GM23248 (cell line): ENCODE results near the gene TWF2. TPM values are rescaled to one million over a fixed set of nuclear protein-coding genes. Genes with fewer than 3 reads are reported as not detected.

ENCODE experiments used
- DNase-seq: peaks from one replicate; pipeline ENCODE4 v3.0.0-alpha.2; 2015
- H2AFZ ChIP-seq: fragments of 200-600 bp; sonication (generic); 2 replicates; pipeline ENCODE4 v1.6.1; 2016; ENCODE audit warnings: antibody characterized with exemption
- H3F3A ChIP-seq: fragments of 200-600 bp; sonication (generic); 2 replicates; pipeline ENCODE4 v1.6.1; 2016; ENCODE audit warnings: mild to moderate bottlenecking, antibody characterized with exemption, mixed run types; ENCODE audit not compliant: insufficient read depth
- H3K27ac ChIP-seq: fragments of 200-600 bp; sonication (generic); 2 replicates; pipeline ENCODE4 v1.5.1; 2016; ENCODE audit warnings: mild to moderate bottlenecking
- H3K27me3 ChIP-seq: fragments of 200-600 bp; sonication (generic); replicated peaks from 2 replicates; pipeline ENCODE4 v1.6.1; 2016; ENCODE audit warnings: mild to moderate bottlenecking; ENCODE audit not compliant: insufficient read depth
- H3K36me3 ChIP-seq: fragments of 200-600 bp; sonication (generic); 2 replicates; pipeline ENCODE4 v1.6.1; 2016; ENCODE audit warnings: low read depth, mild to moderate bottlenecking
- H3K4me1 ChIP-seq: fragments of 200-600 bp; sonication (generic); 2 replicates; pipeline ENCODE4 v1.6.1; 2016; ENCODE audit warnings: mild to moderate bottlenecking; ENCODE audit not compliant: insufficient read depth
- H3K4me2 ChIP-seq: fragments of 200-600 bp; sonication (generic); one replicate; pipeline ENCODE4 v1.6.1; 2016; ENCODE audit warnings: mild to moderate bottlenecking; ENCODE audit not compliant: unreplicated experiment
- H3K4me3 ChIP-seq: fragments of 200-600 bp; sonication (generic); 2 replicates; pipeline ENCODE4 v1.5.1; 2016; ENCODE audit warnings: mild to moderate bottlenecking
- H3K79me2 ChIP-seq: fragments of 200-600 bp; sonication (generic); 2 replicates; pipeline ENCODE4 v1.6.1; 2016; ENCODE audit warnings: mild to moderate bottlenecking; ENCODE audit not compliant: insufficient read depth
- H3K9ac ChIP-seq: fragments of 200-600 bp; sonication (generic); 2 replicates; pipeline ENCODE4 v1.6.1; 2016; ENCODE audit warnings: mild to moderate bottlenecking
- H3K9me2 ChIP-seq: fragments of 200-600 bp; sonication (generic); 2 replicates; pipeline ENCODE4 v1.6.1; 2016; ENCODE audit warnings: mixed run types, mild to moderate bottlenecking, moderate library complexity; ENCODE audit not compliant: insufficient read depth
- H3K9me3 ChIP-seq: fragments of 200-600 bp; sonication (generic); one replicate; pipeline ENCODE4 v1.6.1; 2017; ENCODE audit warnings: low read depth
- H4K20me1 ChIP-seq: fragments of 200-600 bp; sonication (generic); 2 replicates; pipeline ENCODE4 v1.6.0; 2016; ENCODE audit not compliant: insufficient read depth
- EZH2 ChIP-seq: fragments of 200-600 bp; sonication (generic); IDR thresholded peaks from 2 replicates; pipeline ENCODE4 v1.6.1; 2018; ENCODE audit warnings: antibody characterized with exemption, mild to moderate bottlenecking; ENCODE audit not compliant: insufficient read depth, poor library complexity, severe bottlenecking
- EZH2phosphoT487 ChIP-seq: fragments of 200-600 bp; sonication (generic); IDR thresholded peaks from 2 replicates; pipeline ENCODE4 v1.6.1; 2018; ENCODE audit warnings: antibody characterized with exemption, moderate library complexity, mild to moderate bottlenecking, low read depth; ENCODE audit not compliant: insufficient read depth
- WGBS, 2 experiments: methylation state at CpG; one replicate each; pipeline ENCODE4 v1.1.6; 2015 to 2017; ENCODE audit warnings: low lambda C conversion rate in 2 of 2, low coverage in 1 of 2; ENCODE audit errors: missing lambda C conversion rate in 2 of 2; 5-methylcytosine and 5-hydroxymethylcytosine counted together
- in situ Hi-C: fragments of 300-500 bp; cut with MboI; formaldehyde crosslinking; loops from 2 replicates; pipeline ENCODE4 v1.15.0; 2020
- polyA plus RNA-seq: library from polyadenylated mRNA; unstranded; fragments of >200 nt; fragmentation: Nextera tagmentation; extraction: Ambion mirVana; gene quantifications from 2 replicates; pipeline ENCODE4 v1.2.1, GENCODE V29; 2016
- total RNA-seq: library from RNA; depleted of rRNA; stranded (reverse); fragments of >200 nt; shearing (Covaris generic); gene quantifications from 2 replicates; pipeline ENCODE4 v1.2.3, GENCODE V29; 2014

Gene TWF2
- total and polyA plus RNA-seq, 2 experiments from 2014 or later, result 95.1 to 137 TPM

DNA sequence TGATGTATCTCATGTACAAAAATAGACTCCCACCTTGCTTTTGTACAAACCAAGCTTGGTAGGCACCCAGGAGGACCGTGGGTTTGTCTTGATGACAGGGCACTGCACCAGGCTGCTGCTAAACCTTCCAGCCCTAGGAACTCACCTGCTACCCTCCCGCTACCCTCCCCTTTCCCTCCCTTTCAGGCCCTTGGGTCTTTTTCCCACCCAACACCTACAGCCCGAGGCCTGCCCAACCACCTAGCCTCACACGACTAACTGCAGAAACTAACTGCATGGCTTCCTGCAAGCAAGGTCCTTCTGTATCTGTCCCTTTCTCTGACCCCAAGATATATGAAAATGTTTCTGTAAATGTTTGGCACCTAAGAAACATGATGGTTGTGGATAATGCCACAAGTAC lies 17.7 kb upstream of the TWF2 start:
- Histone ChIP-seq H3K27me3 (no peaks in the 10 kb centered on the region), H3K9me3 (no peaks in the 10 kb centered on the region), H3K79me2 (peaks cover 89% of the 10 kb centered on the region), H3F3A (peaks cover 69% of the 10 kb centered on the region), H3K9ac (no peak overlapping the region), H3K4me3 (no peak overlapping the region), H4K20me1 (no peaks in the 10 kb centered on the region; the same call in 1 of the 2 replicates), H2AFZ (no peak overlapping the region), H3K4me2 (no peak overlapping the region), H3K4me1 (peaks cover 18% of the 10 kb centered on the region), H3K9me2 (no peaks in the 10 kb centered on the region), H3K27ac (no peak overlapping the region), H3K36me3 (peaks cover 74% of the 10 kb centered on the region)
- no peak for TF ChIP-seq EZH2phosphoT487
- no peak for TF ChIP-seq EZH2
- 87 to 88% methylated on average over 4 of the region's 4 CpGs for WGBS, 2 experiments
- in situ Hi-C loops, result no loop called here
- no peak for DNase-seq

DNA sequence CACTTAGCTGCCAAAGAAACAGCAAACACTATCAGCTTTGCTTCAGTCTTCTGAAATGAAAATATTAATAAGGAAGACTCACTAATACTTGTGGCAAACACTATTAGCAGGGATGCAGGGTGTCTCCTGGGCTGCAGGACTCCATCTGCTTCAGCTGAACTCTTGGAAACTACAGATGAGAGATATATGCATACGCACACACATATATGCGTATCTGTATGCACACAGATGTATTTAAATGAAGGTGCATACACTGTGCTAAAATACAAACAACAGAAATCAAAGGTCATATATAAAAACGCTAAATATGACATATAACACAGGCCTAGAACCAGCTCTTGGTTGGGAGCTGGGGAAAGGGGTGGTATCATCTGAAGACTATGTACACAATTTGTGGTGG lies 17.2 kb upstream of the TWF2 start:
- no peaks in the 10 kb centered on the region; the same call in 1 of the 2 replicates for H4K20me1 ChIP-seq
- peaks cover 18% of the 10 kb centered on the region for H3K4me1 ChIP-seq
- TF ChIP-seq EZH2phosphoT487 (no peak), EZH2 (no peak)
- DNase-seq, result no peak
- no peak overlapping the region for H3K27ac ChIP-seq
- no peak overlapping the region for H2AFZ ChIP-seq
- H3F3A ChIP-seq, result peaks cover 69% of the 10 kb centered on the region
- no peaks in the 10 kb centered on the region for H3K9me3 ChIP-seq
- no peak overlapping the region for H3K9ac ChIP-seq
- H3K9me2 ChIP-seq, result no peaks in the 10 kb centered on the region
- H3K36me3 ChIP-seq, result peaks cover 71% of the 10 kb centered on the region
- no peak overlapping the region for H3K4me2 ChIP-seq
- 95 to 99% methylated on average over 3 of the region's 3 CpGs for WGBS, 2 experiments
- H3K79me2 ChIP-seq, result peaks cover 88% of the 10 kb centered on the region
- no peaks in the 10 kb centered on the region for H3K27me3 ChIP-seq
- no peak overlapping the region for H3K4me3 ChIP-seq
- in situ Hi-C loops, result no loop called here

DNA sequence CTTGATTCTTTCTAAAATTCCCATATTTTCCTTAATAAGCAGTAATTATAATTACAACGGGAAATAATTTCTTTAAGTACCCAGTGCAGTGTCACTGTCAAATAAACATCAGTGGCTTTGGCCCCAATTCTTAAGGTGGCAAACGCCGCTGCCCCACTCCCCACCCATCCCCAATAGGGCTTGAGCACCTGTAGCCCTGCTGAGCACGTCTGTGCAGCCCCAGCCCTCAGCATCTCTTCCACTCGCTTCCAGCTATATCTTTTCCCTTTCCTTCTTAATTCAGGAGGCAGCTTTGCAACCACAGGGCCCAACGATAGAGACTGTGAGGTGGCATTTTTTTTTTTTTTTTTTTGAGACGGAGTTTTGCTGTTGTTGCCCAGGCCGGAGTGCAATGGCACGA lies 15.7 kb upstream of the TWF2 start:
- TF ChIP-seq EZH2 (no peak), EZH2phosphoT487 (no peak)
- in situ Hi-C loops, result no loop called here
- H3K4me1 ChIP-seq, result peaks cover 18% of the 10 kb centered on the region
- no peaks in the 10 kb centered on the region for H3K9me2 ChIP-seq
- H3K9ac ChIP-seq, result no peak overlapping the region
- peaks cover 66% of the 10 kb centered on the region for H3F3A ChIP-seq
- no peaks in the 10 kb centered on the region for H3K9me3 ChIP-seq
- H4K20me1 ChIP-seq, result no peaks in the 10 kb centered on the region
- H3K4me2 ChIP-seq, result no peak overlapping the region
- H2AFZ ChIP-seq, result no peak overlapping the region
- peaks cover 56% of the 10 kb centered on the region for H3K36me3 ChIP-seq
- H3K27ac ChIP-seq, result no peak overlapping the region
- DNase-seq, result no peak
- no peak overlapping the region for H3K4me3 ChIP-seq
- no peaks in the 10 kb centered on the region for H3K27me3 ChIP-seq
- peaks cover 72% of the 10 kb centered on the region for H3K79me2 ChIP-seq
- 58 to 59% methylated on average over 9 of the region's 9 CpGs for WGBS, 2 experiments

DNA sequence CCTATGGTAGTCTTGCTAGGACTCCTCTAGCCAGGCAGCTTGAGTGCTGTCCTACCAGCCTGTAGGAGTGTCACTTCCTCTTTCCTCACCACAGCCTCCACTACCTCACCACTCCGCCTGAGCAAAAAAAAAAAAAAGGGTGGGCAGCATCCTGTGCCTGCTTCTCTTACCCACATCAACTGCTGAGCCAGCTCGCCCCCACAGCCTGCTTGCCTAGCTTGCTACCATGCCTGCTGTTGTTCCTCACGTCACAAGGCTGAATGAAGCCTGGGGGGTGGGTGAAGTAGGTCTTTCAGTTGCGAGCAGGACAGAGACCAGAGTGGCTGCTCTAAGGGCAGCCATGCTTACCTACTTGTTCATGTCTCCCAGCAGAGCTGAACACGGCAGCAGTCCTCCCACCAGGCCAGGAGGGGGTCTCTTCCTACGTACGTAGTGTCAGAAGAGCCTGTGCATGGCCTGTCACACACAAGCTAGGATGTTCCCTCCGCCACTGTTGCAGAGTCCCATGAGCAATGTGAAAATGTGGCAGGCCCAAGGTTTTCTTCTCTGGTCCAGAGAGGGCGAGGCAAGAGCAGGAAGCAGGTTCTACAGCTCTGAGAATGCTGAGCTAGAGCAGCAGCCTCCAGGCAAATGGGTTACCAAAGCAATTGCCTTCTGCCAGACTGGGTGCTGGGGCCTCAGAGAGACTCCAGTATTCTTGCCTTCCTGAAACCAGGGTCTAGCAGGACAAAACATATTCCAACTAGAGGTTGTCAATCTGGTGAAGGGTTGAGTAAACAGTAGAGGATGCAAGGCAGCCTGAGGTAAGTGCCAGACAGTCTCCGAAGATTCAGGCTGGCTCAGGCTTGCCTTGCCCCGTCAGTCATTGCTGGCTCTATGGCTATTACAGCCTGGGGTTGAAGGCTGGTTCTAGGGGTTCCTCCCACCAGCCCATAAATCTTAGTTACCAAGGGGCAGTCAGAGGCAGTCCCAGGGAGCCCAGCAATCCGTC lies 14.7 kb upstream of the TWF2 start:
- DNase-seq, result peak; percentile 53
- Histone ChIP-seq H3K9me3 (no peaks in the 10 kb centered on the region), H3K27ac (peak overlapping the region; percentile 27; the same call in 1 of the 2 replicates), H4K20me1 (no peaks in the 10 kb centered on the region), H3K27me3 (no peaks in the 10 kb centered on the region), H2AFZ (no peak overlapping the region), H3K4me2 (no peak overlapping the region), H3K4me1 (peaks cover 10% of the 10 kb centered on the region), H3K79me2 (peaks cover 63% of the 10 kb centered on the region), H3K9ac (0 out of 2 replicates have a peak overlapping the region, but pooled peaks have one; percentile 21), H3K4me3 (no peak overlapping the region), H3K36me3 (peaks cover 46% of the 10 kb centered on the region), H3F3A (peaks cover 56% of the 10 kb centered on the region), H3K9me2 (no peaks in the 10 kb centered on the region)
- 82 to 84% methylated on average over 12 of the region's 12 CpGs for WGBS, 2 experiments
- TF ChIP-seq EZH2phosphoT487 (no peak), EZH2 (no peak)
- in situ Hi-C loops, result no loop called here
